ENCODE results near the gene SPINK8.
"Not testable (repeated sequence)": the region's sequence is repeated elsewhere in the genome, so short reads cannot be mapped to it uniquely, and the experiment has no call there.

DNA sequence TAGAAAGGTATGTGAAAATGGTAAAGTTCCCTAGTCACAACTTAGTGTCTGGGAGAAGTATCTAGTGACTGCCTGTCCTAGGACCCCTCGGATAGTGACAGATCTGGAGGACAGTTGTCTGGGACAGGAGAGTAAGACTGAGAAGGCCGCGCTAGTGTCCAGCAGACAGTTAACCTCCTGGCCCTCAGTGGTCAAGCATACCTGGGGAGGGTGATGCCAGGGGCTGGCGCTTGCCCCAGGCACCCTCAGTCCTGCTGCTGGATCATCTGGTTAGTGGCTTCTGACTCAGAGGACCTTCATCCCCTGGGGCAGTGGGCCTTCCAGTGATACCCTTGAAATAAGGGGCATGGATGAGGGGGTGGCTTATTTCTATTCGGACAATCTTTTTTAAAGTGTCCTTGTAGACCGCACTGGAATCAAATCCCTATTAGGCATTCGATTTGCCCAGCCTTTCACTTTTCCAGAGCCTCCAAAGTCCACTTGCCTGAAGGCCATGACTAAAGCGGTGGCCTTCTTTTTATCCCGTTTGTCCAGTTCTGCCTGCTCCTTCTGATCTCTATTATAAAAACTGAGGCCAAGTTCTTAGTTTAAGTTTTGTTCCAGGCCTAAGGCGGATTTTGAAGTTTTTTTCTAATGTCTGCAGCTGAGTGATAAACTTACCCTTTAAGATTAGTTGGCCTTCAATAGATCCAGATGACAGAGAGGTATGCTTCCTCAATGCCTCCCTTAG lies 1.6 kb downstream of the SPINK8 start:
- TF ChIP-seq, protein P1, sequence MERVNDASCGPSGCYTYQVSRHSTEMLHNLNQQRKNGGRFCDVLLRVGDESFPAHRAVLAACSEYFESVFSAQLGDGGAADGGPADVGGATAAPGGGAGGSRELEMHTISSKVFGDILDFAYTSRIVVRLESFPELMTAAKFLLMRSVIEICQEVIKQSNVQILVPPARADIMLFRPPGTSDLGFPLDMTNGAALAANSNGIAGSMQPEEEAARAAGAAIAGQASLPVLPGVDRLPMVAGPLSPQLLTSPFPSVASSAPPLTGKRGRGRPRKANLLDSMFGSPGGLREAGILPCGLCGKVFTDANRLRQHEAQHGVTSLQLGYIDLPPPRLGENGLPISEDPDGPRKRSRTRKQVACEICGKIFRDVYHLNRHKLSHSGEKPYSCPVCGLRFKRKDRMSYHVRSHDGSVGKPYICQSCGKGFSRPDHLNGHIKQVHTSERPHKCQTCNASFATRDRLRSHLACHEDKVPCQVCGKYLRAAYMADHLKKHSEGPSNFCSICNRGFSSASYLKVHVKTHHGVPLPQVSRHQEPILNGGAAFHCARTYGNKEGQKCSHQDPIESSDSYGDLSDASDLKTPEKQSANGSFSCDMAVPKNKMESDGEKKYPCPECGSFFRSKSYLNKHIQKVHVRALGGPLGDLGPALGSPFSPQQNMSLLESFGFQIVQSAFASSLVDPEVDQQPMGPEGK (CRISPR knock-in tag; IDR thresholded peaks at IDR 0.05; ENCODE audit: borderline replicate concordance): not testable (repeated sequence)
- TF ChIP-seq, protein P2, sequence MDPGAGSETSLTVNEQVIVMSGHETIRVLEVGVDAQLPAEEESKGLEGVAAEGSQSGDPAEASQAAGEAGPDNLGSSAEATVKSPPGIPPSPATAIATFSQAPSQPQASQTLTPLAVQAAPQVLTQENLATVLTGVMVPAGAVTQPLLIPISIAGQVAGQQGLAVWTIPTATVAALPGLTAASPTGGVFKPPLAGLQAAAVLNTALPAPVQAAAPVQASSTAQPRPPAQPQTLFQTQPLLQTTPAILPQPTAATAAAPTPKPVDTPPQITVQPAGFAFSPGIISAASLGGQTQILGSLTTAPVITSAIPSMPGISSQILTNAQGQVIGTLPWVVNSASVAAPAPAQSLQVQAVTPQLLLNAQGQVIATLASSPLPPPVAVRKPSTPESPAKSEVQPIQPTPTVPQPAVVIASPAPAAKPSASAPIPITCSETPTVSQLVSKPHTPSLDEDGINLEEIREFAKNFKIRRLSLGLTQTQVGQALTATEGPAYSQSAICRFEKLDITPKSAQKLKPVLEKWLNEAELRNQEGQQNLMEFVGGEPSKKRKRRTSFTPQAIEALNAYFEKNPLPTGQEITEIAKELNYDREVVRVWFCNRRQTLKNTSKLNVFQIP (CRISPR knock-in tag; IDR thresholded peaks at IDR 0.05; ENCODE audit: borderline replicate concordance, low read depth): not testable (repeated sequence)
- TF ChIP-seq SNAI2 (CRISPR knock-in tag; IDR thresholded peaks at IDR 0.05); ARNTL (CRISPR knock-in tag; IDR thresholded peaks at IDR 0.05; ENCODE audit: borderline replicate concordance, low read depth); ISL1 (CRISPR knock-in tag; IDR thresholded peaks at IDR 0.05); RARB (CRISPR knock-in tag; IDR thresholded peaks at IDR 0.05); PPARA (CRISPR knock-in tag; IDR thresholded peaks at IDR 0.05; ENCODE audit: borderline replicate concordance): not testable (repeated sequence)
- TF ChIP-seq, protein P3, sequence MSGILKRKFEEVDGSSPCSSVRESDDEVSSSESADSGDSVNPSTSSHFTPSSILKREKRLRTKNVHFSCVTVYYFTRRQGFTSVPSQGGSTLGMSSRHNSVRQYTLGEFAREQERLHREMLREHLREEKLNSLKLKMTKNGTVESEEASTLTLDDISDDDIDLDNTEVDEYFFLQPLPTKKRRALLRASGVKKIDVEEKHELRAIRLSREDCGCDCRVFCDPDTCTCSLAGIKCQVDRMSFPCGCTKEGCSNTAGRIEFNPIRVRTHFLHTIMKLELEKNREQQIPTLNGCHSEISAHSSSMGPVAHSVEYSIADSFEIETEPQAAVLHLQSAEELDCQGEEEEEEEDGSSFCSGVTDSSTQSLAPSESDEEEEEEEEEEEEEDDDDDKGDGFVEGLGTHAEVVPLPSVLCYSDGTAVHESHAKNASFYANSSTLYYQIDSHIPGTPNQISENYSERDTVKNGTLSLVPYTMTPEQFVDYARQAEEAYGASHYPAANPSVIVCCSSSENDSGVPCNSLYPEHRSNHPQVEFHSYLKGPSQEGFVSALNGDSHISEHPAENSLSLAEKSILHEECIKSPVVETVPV (CRISPR knock-in tag; IDR thresholded peaks at IDR 0.05): not testable (repeated sequence)
- TF ChIP-seq, protein P4, sequence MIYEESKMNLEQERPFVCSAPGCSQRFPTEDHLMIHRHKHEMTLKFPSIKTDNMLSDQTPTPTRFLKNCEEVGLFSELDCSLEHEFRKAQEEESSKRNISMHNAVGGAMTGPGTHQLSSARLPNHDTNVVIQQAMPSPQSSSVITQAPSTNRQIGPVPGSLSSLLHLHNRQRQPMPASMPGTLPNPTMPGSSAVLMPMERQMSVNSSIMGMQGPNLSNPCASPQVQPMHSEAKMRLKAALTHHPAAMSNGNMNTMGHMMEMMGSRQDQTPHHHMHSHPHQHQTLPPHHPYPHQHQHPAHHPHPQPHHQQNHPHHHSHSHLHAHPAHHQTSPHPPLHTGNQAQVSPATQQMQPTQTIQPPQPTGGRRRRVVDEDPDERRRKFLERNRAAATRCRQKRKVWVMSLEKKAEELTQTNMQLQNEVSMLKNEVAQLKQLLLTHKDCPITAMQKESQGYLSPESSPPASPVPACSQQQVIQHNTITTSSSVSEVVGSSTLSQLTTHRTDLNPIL (CRISPR knock-in tag; IDR thresholded peaks at IDR 0.05; ENCODE audit: low read depth): not testable (repeated sequence)
